Caco-2 (cell line): ENCODE results near the gene POLR1C. TPM values are rescaled to one million over a fixed set of nuclear protein-coding genes. Genes with fewer than 3 reads are reported as not detected.

ENCODE experiments used
- BruUV-seq: library from RNA; stranded (reverse); fragments of 400-500 nt; replicated peaks from 2 replicates; lab custom pipeline; 2021; lab: Mats Ljungman, UMichigan
- CTCF ChIA-PET: fragments of 300-600 bp; sonication (Branson Sonifier 250); formaldehyde crosslinking; loops from one replicate; lab custom pipeline; 2022; ENCODE audit warnings: antibody characterized with exemption; lab: Charles Lee
- POLR2A ChIA-PET: fragments of 300-600 bp; sonication (Branson Sonifier 250); formaldehyde crosslinking; loops from one replicate; lab custom pipeline; 2022; ENCODE audit warnings: antibody characterized with exemption; lab: Charles Lee
- DNase-seq, 2 experiments: peaks; one replicate each; pipeline versions ENCODE4 v3.0.0 to v3.0.0-alpha.2; 2020 to 2022
- H3K27me3 ChIP-seq: replicated peaks from 2 replicates; pipeline ENCODE4 v1.6.0; 2011; ENCODE audit warnings: low read length; ENCODE audit not compliant: control insufficient read depth, insufficient read depth
- H3K36me3 ChIP-seq: 2 replicates; pipeline ENCODE4 v1.5.1; 2011; ENCODE audit warnings: low read length; ENCODE audit not compliant: control insufficient read depth, insufficient read depth
- H3K4me1 ChIP-seq: fragments of 250-450 bp; sonication (Bioruptor Pico); 2 replicates; pipeline ENCODE4 v1.5.1; 2020; ENCODE audit warnings: mild to moderate bottlenecking
- H3K4me3 ChIP-seq: 2 replicates; pipeline ENCODE4 v1.5.1; 2011; ENCODE audit warnings: low read depth, mild to moderate bottlenecking, control low read depth, low read length
- H3K9me3 ChIP-seq: fragments of 250-450 bp; sonication (Bioruptor Pico); 2 replicates; pipeline ENCODE4 v1.5.1; 2020; ENCODE audit warnings: mild to moderate bottlenecking, moderate library complexity
- H3K27ac Mint-ChIP-seq: one replicate; pipeline ENCODE4 v1.8.0; 2022; ENCODE audit warnings: mixed read lengths; ENCODE audit not compliant: unreplicated experiment
- H3K27me3 Mint-ChIP-seq: one replicate; pipeline ENCODE4 v1.8.0; 2022; ENCODE audit warnings: mixed read lengths; ENCODE audit not compliant: insufficient read depth, unreplicated experiment
- H3K36me3 Mint-ChIP-seq: one replicate; pipeline ENCODE4 v1.8.0; 2022; ENCODE audit warnings: mild to moderate bottlenecking, mixed read lengths; ENCODE audit not compliant: insufficient read depth, unreplicated experiment
- H3K4me1 Mint-ChIP-seq: one replicate; pipeline ENCODE4 v1.8.0; 2022; ENCODE audit warnings: low read depth, mixed read lengths; ENCODE audit not compliant: unreplicated experiment
- H3K4me3 Mint-ChIP-seq: one replicate; pipeline ENCODE4 v1.8.0; 2022; ENCODE audit warnings: mild to moderate bottlenecking, moderate library complexity, mixed read lengths; ENCODE audit not compliant: unreplicated experiment
- H3K9me3 Mint-ChIP-seq: one replicate; pipeline ENCODE4 v1.8.0; 2022; ENCODE audit warnings: mixed read lengths; ENCODE audit not compliant: unreplicated experiment
- intact Hi-C: fragments of 100-400 bp; cut with micrococcal nuclease; formaldehyde crosslinking; loops from one replicate; pipeline ENCODE4 v1.10.0; 2022; ENCODE audit not compliant: unreplicated experiment
- total RNA-seq: library from RNA; stranded (reverse); gene quantifications from 2 replicates; pipeline ENCODE4 v1.2.3, GENCODE V29; 2022
- TF ChIP-seq, protein P1 (sequence below), 2 experiments: fragments of 200-600 bp in 1 of 2; IDR thresholded peaks; 1 replicate in 1 of 2; 2 replicates in 1 of 2; pipeline versions ENCODE4 v1.5.1 to v1.8.0; 2011 to 2022; ENCODE audit warnings: antibody characterized with exemption in 1 of 2, control low read depth in 1 of 2, inconsistent platforms in 1 of 2, low read depth in 1 of 2, low read length in 1 of 2, mild to moderate bottlenecking in 1 of 2, moderate library complexity in 1 of 2; ENCODE audit not compliant: insufficient read depth in 1 of 2, severe bottlenecking in 1 of 2, unreplicated experiment in 1 of 2

The POLR1C gene
- total RNA-seq, 1 experiment from 2014 or later = 43.7 TPM

DNA sequence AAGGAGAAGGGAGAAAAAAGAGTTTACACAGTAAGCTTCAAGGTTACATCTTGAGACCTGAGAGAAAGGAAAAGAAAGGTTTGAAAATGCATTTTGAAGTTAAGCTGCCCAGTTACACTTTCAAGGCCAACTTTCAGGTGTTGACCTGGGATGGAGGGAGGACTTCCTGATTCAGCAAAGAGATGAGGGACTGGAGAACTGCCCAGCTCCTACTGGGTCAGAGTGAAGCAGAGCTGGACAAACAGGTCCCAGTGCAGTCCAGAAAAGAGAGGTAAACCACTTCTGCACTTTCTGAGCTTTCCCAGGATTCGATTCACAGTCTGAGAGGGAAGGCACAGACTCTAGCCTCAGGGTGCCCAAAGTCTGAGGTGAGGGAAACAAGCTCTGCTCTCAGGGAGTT lies 45.5 kb upstream of the POLR1C start:
- Histone ChIP-seq H3K27me3 (no peaks in the 10 kb centered on the region), H3K36me3 (no peaks in the 10 kb centered on the region), H3K4me3 (no peak overlapping the region), H3K9me3 (no peaks in the 10 kb centered on the region), H3K4me1 (0 out of 2 replicates have a peak, but pooled peaks cover under 1% of the 10 kb centered on the region)
- H3K27ac Mint-ChIP-seq = no peak overlapping the region
- intact Hi-C loops = no loop called here
- peaks cover 2% of the 10 kb centered on the region for H3K4me1 Mint-ChIP-seq
- TF ChIP-seq, protein P1, sequence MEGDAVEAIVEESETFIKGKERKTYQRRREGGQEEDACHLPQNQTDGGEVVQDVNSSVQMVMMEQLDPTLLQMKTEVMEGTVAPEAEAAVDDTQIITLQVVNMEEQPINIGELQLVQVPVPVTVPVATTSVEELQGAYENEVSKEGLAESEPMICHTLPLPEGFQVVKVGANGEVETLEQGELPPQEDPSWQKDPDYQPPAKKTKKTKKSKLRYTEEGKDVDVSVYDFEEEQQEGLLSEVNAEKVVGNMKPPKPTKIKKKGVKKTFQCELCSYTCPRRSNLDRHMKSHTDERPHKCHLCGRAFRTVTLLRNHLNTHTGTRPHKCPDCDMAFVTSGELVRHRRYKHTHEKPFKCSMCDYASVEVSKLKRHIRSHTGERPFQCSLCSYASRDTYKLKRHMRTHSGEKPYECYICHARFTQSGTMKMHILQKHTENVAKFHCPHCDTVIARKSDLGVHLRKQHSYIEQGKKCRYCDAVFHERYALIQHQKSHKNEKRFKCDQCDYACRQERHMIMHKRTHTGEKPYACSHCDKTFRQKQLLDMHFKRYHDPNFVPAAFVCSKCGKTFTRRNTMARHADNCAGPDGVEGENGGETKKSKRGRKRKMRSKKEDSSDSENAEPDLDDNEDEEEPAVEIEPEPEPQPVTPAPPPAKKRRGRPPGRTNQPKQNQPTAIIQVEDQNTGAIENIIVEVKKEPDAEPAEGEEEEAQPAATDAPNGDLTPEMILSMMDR (IDR thresholded peaks at IDR 0.05; ENCODE audit: insufficient read depth in 1 of 2, low read depth in 1 of 2, low read length in 1 of 2, severe bottlenecking in 1 of 2, unreplicated experiment in 1 of 2) = no peak
- no peaks in the 10 kb centered on the region for H3K9me3 Mint-ChIP-seq
- no peaks in the 10 kb centered on the region for H3K36me3 Mint-ChIP-seq
- no peak overlapping the region for H3K4me3 Mint-ChIP-seq
- ChIA-PET POLR2A (no interaction called here), CTCF (interaction anchor here (0.7 kb wide), 1 partner anchor 50 kb away, joined by 3 read pairs; no protein-coding TSS in a partner anchor)
- no peak for DNase-seq
- BruUV-seq = no TSS peak
- H3K27me3 Mint-ChIP-seq = no peaks in the 10 kb centered on the region

DNA sequence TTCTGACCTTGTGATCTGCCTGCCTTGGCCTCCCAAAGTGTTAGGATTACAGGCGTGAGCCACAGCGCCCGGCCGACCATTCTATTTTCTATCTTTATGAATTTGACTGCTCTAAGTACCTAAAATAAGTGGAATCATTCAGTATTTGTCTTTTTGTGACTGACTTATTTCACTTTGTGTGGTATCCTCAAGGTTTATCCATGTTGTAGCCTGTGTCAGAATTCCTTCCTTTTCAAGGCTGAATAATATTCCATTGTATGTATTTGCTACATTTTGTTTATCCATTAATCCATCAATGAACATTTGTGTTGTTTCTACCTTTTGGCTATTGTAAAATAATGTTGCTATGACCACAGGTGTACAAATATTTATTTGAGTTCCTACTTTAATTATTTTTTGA lies 44.4 kb upstream of the POLR1C start:
- DNase-seq = no peak
- TF ChIP-seq, protein P1 (IDR thresholded peaks at IDR 0.05; ENCODE audit: insufficient read depth in 1 of 2, low read depth in 1 of 2, low read length in 1 of 2, severe bottlenecking in 1 of 2, unreplicated experiment in 1 of 2) = no peak
- H3K27me3 ChIP-seq = no peaks in the 10 kb centered on the region
- Mint-ChIP-seq H3K9me3 (no peaks in the 10 kb centered on the region), H3K27ac (no peak overlapping the region), H3K27me3 (no peaks in the 10 kb centered on the region), H3K4me3 (no peak overlapping the region), H3K4me1 (peaks cover 12% of the 10 kb centered on the region), H3K36me3 (peaks cover 3% of the 10 kb centered on the region)
- H3K4me3 ChIP-seq = no peak overlapping the region
- BruUV-seq = no TSS peak
- 0 out of 2 replicates have a peak, but pooled peaks cover 3% of the 10 kb centered on the region for H3K4me1 ChIP-seq
- intact Hi-C loops = no loop called here
- no peaks in the 10 kb centered on the region for H3K36me3 ChIP-seq
- no peaks in the 10 kb centered on the region for H3K9me3 ChIP-seq
- ChIA-PET POLR2A (no interaction called here), CTCF (no interaction called here)

DNA sequence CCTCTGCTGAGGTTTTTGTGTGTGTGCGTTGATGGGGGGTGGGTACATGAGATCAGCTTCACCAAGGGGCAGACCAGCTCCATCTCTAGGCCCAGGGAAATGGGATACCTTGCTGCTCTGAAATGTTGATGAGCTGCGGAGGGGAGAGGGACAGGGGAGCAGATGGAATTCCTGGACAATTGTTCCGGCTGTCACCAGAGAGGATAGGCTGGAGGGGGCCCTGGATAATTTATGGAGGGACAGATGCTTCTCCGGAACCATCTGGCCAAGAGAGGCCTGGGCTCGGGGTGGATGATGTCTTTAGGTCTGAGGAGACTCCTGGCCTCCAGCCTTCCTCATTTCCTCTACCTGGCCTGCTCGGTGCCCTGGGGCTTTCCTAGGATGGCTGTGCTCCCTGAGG lies 41.4 kb upstream of the POLR1C start:
- TF ChIP-seq, protein P1 (IDR thresholded peaks at IDR 0.05; ENCODE audit: insufficient read depth in 1 of 2, low read depth in 1 of 2, low read length in 1 of 2, severe bottlenecking in 1 of 2, unreplicated experiment in 1 of 2) = no peak
- Mint-ChIP-seq H3K4me3 (no peak overlapping the region), H3K27me3 (no peaks in the 10 kb centered on the region), H3K36me3 (peaks cover 10% of the 10 kb centered on the region), H3K27ac (no peak overlapping the region), H3K4me1 (peaks cover 25% of the 10 kb centered on the region), H3K9me3 (no peaks in the 10 kb centered on the region)
- Histone ChIP-seq H3K27me3 (no peaks in the 10 kb centered on the region), H3K4me1 (0 out of 2 replicates have a peak, but pooled peaks cover 8% of the 10 kb centered on the region), H3K36me3 (no peaks in the 10 kb centered on the region), H3K4me3 (no peak overlapping the region), H3K9me3 (no peaks in the 10 kb centered on the region)
- POLR2A ChIA-PET = interaction anchor here (0.5 kb wide), 1 partner anchor 18 kb away, joined by 3 read pairs; no protein-coding TSS in a partner anchor
- DNase-seq = no peak
- intact Hi-C loops = no loop called here
- CTCF ChIA-PET = interaction anchor here (1.6 kb wide), 1 partner anchor 19 kb away, joined by 3 read pairs; no protein-coding TSS in a partner anchor
- no TSS peak for BruUV-seq
